NK-92 (cell line): ENCODE results near the gene MZT2B.
"Not testable (repeated sequence)": the region's sequence is repeated elsewhere in the genome, so short reads cannot be mapped to it uniquely, and the experiment has no call there.

Source experiments
- DNase-seq: peaks from one replicate; lab custom pipeline; 2025; ENCODE audit not compliant: unreplicated experiment; lab: John Stamatoyannopoulos, UW

Gene MZT2B

DNA sequence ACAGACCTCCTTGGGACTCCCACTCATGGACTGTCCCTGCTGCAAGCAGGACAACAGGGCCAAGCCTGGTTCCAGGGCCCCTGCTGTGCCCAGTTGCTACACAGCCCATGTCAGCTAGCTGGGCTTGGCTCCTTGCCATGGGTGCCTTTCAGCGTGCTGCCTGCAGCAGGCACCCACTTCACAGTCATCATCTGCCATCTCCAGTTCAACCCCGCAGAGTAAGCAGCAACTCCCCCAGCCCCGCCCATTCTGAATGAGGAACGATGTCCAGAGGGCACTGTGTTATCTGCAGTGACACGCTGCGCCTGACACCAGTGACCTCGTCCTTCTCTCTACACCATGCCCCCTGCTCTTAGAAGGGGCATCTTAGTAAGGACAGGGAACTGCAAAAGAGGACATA, 20.5 kb downstream of the MZT2B start:
- DNase-seq, result not testable (repeated sequence)

DNA sequence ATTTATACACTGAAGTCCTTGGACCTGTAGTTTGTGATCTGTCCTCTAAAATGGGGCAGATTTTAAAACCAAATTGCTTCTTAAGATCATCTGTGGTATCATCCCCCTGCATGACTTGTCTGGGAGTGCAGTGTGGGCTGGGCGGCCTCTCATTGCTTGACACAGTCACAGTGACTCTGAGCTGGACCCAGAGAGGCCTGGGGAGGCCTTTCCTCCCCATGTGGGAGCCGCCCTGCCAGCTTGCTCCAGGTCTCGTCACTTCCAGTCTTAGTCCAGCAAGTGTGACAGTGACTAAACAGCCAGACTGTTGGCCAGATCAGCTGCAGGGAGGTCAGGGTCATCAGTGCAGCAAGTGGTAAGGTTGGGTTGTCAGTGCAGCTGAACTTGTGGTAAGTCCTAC, 21.1 kb downstream of the MZT2B start:
- not testable (repeated sequence) for DNase-seq

DNA sequence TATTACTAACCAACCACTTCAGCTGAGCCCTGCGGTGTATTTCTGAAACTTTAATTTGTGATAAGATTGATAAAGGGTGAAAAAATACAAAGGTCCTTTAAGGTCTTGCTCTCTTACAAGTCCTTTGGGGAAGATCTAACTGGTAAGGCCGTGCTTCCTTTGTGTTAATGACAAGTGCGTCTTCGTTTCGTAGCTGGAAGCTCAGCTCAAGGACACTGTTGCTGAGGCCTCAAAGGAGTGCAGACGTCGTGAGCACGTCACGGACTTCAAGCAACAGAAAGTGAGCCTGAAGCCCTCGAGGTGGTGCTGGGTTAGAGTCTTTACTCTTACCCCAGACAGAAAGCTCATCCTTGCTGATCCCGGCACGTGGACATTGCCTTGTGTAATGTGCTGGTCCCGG, 25.0 kb downstream of the MZT2B start:
- DNase-seq, result not testable (repeated sequence)

DNA sequence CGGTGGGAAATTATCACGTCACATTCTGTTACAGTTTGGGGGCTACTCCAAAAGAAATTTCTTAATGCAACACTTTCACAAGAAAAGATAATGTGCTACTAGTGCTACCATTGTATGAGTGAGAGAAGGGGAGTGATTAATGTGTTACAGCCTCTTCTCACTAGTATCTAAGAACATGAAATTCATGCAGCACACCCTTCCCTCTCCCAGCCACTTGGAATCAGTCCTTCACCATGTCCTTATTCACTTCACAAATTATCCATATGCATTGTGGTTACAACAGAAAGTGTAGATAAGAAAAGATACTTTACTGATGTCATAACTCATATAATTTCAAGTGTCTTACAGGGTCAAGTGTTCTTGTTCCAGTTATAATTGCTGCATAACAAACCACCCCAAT, 37.1 kb downstream of the MZT2B start:
- not testable (repeated sequence) for DNase-seq

DNA sequence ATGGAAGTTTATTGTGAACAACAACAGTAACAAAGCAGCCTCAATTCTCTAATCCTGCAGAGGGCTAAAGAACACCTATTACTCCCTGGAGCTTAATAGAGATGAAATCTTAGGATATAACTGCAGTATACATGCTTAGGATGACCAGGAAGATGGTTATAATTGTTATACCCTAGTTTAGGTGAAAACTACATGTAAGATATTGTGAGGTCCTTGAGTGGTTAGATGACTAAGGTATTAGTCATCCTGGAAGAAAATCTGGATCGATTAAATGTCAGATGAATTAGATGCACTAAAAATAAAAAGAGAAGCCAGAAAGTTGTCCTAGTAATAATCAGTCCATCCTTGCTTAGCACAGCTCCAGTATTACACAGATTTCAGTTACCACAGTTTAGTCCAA, 38.4 kb downstream of the MZT2B start:
- DNase-seq, result not testable (repeated sequence)

DNA sequence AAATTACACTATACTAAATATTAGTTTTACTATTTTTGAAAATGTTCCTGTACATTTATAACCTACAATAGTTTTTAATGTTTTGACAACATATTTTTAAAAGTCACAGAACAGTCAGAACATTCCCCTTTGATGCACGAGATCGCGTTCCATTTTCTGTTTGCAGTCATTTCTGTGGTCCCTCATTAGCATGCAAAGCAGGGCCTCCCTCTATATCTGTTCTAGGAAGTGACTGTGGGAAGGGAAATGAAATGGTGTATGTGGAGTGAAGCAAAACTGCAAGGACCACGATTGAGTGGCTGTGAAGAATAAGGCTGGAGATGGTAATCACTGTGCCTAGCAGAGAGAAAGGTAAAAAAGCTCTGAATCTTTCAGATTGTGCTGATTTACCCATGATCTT, 40.5 kb downstream of the MZT2B start:
- not testable (repeated sequence) for DNase-seq

DNA sequence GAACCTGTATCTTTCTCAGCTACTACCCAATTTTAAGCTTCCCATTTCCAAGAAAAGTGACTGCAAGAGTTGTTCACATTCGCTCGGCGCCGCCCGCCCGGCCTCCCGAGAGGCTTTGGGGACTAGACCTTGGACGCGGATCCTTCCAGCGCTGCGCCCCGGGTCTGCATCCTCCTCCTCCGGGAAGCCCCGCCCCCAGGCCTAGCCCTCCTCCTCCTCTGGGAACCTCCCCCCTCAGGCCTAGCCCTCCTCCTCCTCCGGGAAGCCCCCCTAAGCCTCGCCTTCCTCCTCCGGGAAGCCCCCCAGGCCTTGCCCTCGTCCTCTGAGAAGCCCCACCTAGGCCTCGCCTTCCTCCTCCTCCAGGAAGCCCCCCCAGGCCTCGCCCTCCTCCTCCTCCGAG, 45.9 kb downstream of the MZT2B start:
- DNase-seq, result not testable (repeated sequence)

DNA sequence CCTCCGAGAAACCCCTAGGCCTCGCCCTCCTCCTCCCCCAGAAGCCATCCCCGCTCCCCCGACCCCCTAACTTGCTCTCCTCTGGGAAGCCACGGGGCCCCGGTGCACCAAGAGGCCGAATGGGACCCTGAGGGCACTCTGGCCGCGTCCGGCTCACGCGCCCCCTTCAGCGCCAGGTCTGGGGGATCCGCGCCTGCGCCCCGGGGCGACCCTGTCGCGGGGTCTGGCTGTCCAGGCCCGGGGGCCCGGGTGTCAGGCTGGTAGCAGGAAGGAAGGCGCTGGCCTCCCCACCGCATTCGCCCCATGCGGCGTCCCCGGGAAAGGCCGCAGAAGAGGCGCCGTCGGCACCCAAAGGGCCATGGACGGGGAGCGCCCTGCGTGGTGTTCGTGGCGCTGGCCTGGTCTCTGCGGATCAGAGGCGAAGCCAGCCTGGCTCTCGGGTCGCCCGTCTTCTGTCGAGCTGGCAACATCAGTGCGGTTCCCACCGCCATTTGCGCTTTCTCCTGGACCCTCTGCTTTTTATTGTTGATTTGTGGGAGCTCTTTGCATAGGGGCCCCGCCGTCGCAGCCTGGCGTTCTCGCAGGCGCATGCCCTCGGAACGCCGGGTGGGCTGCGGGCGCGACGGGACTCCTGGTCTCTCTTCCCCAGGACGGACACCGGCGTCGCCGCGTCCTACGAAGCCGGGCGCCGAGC, 46.6 kb downstream of the MZT2B start:
- DNase-seq, result not testable (repeated sequence)

DNA sequence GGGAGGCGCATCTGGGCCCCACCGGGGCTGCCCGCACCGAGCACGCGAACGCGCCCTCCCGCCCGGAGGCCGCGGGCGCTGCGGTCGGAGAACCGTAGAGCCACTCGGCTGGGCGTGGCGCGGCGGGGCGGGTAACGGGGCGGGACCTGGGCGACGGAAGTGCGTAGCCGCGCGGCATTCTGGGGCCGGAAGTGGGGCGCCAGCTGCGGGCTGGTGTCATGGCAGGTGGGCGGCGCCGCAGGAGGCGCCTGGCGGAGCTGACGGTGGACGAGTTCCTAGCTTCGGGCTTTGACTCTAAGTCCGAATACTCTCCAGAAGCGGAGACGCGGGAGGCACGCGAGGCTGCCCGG, 47.1 kb downstream of the MZT2B start:
- DNase-seq, result not testable (repeated sequence)

DNA sequence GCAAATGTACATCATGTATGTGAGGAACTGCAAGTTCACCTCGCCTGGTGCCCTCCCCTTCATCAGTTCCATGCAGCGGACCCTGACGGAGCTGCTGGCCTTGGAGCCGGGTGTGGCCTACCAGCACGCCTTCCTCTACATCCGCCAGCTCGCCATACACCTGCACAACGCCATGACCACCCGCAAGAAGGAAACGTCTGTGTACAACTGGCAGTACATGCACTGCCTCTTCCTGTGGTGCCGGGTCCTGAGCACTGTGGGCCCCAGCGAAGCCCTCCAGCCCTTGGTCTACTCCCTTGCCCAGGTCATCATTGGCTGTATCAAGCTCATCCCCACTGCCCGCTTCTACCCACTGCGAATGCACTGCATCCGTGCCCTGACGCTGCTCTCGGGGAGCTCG, 48.3 kb downstream of the MZT2B start:
- not testable (repeated sequence) for DNase-seq

DNA sequence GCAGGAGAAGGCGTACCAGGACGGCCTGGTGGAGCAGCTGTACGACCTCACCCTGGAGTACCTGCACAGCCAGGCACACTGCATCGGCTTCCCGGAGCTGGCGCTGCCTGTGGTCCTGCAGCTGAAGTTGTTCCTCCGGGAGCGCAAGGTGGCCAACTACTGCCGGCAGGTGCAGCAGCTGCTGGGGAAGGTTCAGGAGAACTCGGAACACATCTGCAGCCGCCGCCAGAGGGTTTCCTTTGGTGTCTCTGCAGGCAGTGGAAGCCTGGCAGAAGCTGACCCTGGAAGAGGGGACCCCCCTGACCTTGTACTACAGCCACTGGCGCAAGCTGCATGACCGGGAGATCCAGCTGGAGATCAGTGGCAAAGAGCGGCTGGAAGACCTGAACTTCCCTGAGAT, 48.8 kb downstream of the MZT2B start:
- DNase-seq, result not testable (repeated sequence)

DNA sequence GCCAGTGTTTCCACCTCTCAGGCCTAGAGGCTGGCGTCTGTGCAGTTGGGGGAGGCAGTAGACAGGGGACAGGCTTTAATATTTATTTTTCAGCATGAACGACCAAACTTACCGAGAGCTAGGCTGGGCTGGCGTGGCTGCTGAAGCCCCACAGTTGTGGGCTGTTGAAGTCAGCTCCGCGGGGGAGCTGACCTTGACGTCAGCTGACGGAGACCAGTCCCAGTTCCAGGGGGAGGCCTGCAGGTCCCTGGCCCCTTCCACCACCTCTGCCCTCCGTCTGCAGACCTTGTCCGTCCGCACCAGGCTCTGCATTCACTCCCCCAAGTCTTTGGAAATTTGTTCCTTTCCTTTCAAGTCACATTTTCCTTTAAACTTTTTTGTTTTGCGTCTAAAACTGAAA, 49.6 kb downstream of the MZT2B start:
- DNase-seq, result no peak

DNA sequence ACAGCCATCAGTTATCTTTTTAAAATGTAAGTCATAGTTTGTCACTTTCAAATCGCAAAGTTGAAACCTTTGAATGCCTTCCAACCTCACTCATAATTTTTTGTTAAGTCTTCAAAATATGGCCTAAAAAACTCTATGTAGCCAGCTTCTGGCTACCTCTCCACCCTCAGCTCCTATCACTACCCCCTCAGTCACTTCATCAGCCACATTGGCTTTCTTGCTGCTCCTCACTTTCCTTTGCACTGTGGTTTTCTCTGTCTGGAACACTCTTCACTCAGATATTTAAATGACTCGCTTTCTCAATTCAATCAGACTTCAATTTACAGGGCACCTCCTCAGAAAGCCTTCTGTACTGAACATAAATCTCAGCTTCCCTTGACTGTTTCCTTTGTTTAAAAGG, 51.0 kb downstream of the MZT2B start:
- not testable (repeated sequence) for DNase-seq

DNA sequence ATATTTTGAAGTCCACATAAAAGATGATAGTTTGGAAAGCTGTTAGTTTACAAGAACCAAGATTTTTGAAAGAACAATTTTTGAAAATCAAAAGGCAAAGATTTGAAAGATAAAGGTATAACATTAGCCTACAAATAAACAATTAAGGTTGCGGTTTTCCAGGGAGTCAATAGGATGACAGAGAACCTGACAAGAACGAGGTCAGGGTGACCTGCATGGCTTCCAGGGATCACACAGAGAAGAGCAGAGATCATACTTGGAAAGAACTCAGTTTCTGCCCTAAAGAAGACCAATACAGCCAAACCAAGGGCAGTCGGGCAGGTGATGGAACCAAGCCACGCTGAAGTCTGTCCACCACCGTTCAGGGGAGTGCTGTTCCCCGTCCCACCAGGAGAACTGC, 57.5 kb downstream of the MZT2B start:
- not testable (repeated sequence) for DNase-seq
